SK-N-MC (cell line): ENCODE measurements around the gene CD99L2.
"Not testable (repeated sequence)": the region's sequence is repeated elsewhere in the genome, so short reads cannot be mapped to it uniquely, and the experiment has no call there.

ENCODE experiments used
- DNase-seq: peaks from one replicate; pipeline ENCODE4 v3.0.0-alpha.2; 2011; ENCODE audit warnings: low read depth, low spot score
- H3K27ac ChIP-seq: fragments of 200-600 bp; sonication (generic); 2 replicates; pipeline ENCODE4 v1.5.1; 2016; ENCODE audit warnings: mixed run types
- H3K36me3 ChIP-seq: fragments of 200-600 bp; sonication (generic); 2 replicates; pipeline ENCODE4 v1.6.1; 2017; ENCODE audit warnings: antibody characterized with exemption, low read length, mixed read lengths; ENCODE audit not compliant: insufficient read depth
- H3K4me3 ChIP-seq: fragments of 200-600 bp; sonication (generic); 2 replicates; pipeline ENCODE4 v1.5.1; 2016
- H3K9ac ChIP-seq: fragments of 200-600 bp; sonication (generic); 2 replicates; pipeline ENCODE4 v1.8.0; 2017; ENCODE audit warnings: mixed run types, mixed read lengths; ENCODE audit not compliant: insufficient read length
- H3K9me3 ChIP-seq: fragments of 200-600 bp; sonication (generic); 2 replicates; pipeline ENCODE4 v1.6.1; 2017; ENCODE audit warnings: low read depth, mild to moderate bottlenecking, antibody characterized with exemption, low read length, moderate library complexity, mixed read lengths
- EZH2 ChIP-seq: fragments of 200-600 bp; sonication (generic); IDR thresholded peaks from one replicate; pipeline ENCODE4 v1.6.1; 2017; ENCODE audit warnings: antibody characterized with exemption
- FOXP2 ChIP-seq: optimal IDR thresholded peaks from 2 replicates; pipeline ENCODE3; 2011; ENCODE audit warnings: mild to moderate bottlenecking, moderate library complexity; ENCODE audit not compliant: insufficient read depth; ENCODE audit errors: extremely low read length, control extremely low read depth
- POLR2AphosphoS5 ChIP-seq: IDR thresholded peaks from 2 replicates; pipeline ENCODE4 v1.6.1; 2012; ENCODE audit warnings: mild to moderate bottlenecking, low read depth, low read length, borderline replicate concordance

CD99L2 gene

DNA sequence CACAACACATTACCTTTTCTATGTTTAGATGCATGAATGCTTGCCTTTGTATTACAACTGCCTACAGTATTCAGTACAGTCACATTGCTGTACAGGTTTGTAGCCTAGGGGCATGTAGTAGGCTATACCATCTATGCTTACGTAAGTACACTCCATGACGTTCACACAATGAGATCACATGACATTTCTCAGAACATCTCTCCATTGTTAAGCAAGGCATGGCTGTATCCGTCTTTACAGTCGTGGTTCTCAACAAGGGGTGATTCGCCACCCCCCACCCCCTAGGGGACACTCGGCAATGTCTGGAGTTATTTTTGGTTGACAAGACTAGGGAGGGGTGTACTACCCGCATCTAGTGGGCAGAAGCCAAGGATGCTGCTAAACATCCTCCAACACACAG lies 12.1 kb downstream of the CD99L2 start:
- DNase-seq, result no peak
- H3K9me3 ChIP-seq, result no peaks in the 10 kb centered on the region
- no peak overlapping the region for H3K4me3 ChIP-seq
- no peak for TF ChIP-seq FOXP2
- TF ChIP-seq EZH2, result no peak
- no peak for TF ChIP-seq POLR2AphosphoS5
- no peaks in the 10 kb centered on the region for H3K36me3 ChIP-seq
- H3K9ac ChIP-seq, result no peak overlapping the region
- H3K27ac ChIP-seq, result no peak overlapping the region

- Histone ChIP-seq H3K9ac (no peak overlapping the region), H3K4me3 (no peak overlapping the region), H3K36me3 (no peaks in the 10 kb centered on the region; the same call in 1 of the 2 replicates), H3K9me3 (no peaks in the 10 kb centered on the region), H3K27ac (no peak overlapping the region)
- no peak for DNase-seq
- no peak for TF ChIP-seq FOXP2
- no peak for TF ChIP-seq EZH2
- TF ChIP-seq POLR2AphosphoS5, result no peak
These were observed 17.7 kb downstream of the CD99L2 start for GRCh38 chrX:150880808-150881165.

GRCh38 chrX:150879855-150880807 lies 18.3 kb downstream of the CD99L2 start:
- DNase-seq, result no peak
- no peak overlapping the region for H3K4me3 ChIP-seq
- H3K27ac ChIP-seq, result no peak overlapping the region
- no peak overlapping the region for H3K9ac ChIP-seq
- no peaks in the 10 kb centered on the region for H3K9me3 ChIP-seq
- no peak for TF ChIP-seq POLR2AphosphoS5
- no peak for TF ChIP-seq EZH2
- TF ChIP-seq FOXP2, result no peak
- no peaks in the 10 kb centered on the region; the same call in 1 of the 2 replicates for H3K36me3 ChIP-seq

- H3K9ac ChIP-seq, H3K36me3 ChIP-seq, DNase-seq, H3K4me3 ChIP-seq, H3K27ac ChIP-seq, H3K9me3 ChIP-seq: not testable (repeated sequence)
These were observed 22.8 kb downstream of the CD99L2 start for GRCh38 chrX:150875621-150876020.

- Histone ChIP-seq H3K9ac (no peak overlapping the region), H3K4me3 (no peak overlapping the region), H3K36me3 (no peaks in the 10 kb centered on the region; the same call in 1 of the 2 replicates), H3K27ac (no peak overlapping the region), H3K9me3 (no peaks in the 10 kb centered on the region)
- no peak for DNase-seq
- TF ChIP-seq FOXP2 (no peak), EZH2 (no peak), POLR2AphosphoS5 (no peak)
These were observed 24.0 kb downstream of the CD99L2 start for GRCh38 chrX:150874448-150874847.

DNA sequence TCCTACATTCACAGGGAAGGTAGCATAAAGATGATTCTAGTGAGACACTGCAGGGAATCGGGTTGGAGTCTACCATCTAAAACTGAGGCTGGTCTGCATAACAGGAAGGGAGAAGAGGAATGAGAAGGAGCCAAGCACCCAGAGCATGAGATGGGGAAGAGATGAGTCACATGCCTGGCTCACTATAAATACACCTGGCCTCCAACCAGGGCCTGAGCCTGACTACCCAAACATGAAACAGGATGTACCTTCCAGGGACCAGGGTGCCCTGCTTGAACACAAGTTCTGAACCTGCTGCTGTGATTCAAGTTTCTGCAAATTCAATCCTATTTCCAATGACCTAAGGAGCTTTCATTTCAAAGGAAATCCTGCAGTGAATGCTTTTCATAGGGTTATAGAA lies 24.9 kb downstream of the CD99L2 start:
- no peak overlapping the region for H3K4me3 ChIP-seq
- no peaks in the 10 kb centered on the region for H3K9me3 ChIP-seq
- no peak overlapping the region for H3K9ac ChIP-seq
- no peaks in the 10 kb centered on the region; the same call in 1 of the 2 replicates for H3K36me3 ChIP-seq
- H3K27ac ChIP-seq, result no peak overlapping the region
- TF ChIP-seq EZH2, result no peak
- no peak for TF ChIP-seq POLR2AphosphoS5
- TF ChIP-seq FOXP2, result no peak
- DNase-seq, result no peak

DNA sequence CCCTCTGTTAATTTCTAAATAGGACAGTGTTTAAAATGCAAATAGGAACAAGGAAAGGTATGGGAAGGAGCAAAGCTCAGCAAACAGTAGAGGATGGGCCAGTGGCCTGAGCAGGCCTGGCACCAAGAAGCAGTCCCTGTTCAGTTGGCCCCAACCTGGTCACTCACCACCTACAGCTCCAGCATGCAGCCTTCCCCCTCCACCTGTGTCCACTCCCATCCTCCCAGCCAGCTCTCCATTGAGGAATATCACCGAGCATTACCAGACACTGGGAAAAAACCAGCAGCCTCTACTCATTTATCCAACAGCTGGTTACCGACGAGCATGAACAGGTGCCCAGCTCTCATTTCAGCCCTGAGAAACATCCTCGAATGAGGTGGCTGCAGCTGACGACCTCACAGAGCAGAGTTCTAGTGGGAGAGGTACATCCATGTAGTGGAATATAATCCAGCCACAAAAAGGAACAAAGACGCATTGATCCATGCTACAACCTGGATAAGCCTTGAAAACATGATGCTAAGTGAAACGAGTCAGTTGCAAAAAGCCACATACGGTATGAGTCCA lies 25.6 kb downstream of the CD99L2 start:
- no peak overlapping the region for H3K4me3 ChIP-seq
- TF ChIP-seq FOXP2, result no peak
- no peak for TF ChIP-seq POLR2AphosphoS5
- TF ChIP-seq EZH2, result no peak
- no peak for DNase-seq
- H3K9me3 ChIP-seq, result no peaks in the 10 kb centered on the region
- H3K9ac ChIP-seq, result no peak overlapping the region
- H3K27ac ChIP-seq, result no peak overlapping the region
- H3K36me3 ChIP-seq, result no peaks in the 10 kb centered on the region; the same call in 1 of the 2 replicates

- H3K9me3 ChIP-seq, result no peaks in the 10 kb centered on the region
- no peak overlapping the region for H3K27ac ChIP-seq
- H3K36me3 ChIP-seq, result no peaks in the 10 kb centered on the region; the same call in 1 of the 2 replicates
- DNase-seq, result no peak
- no peak overlapping the region for H3K4me3 ChIP-seq
- TF ChIP-seq POLR2AphosphoS5, result no peak
- no peak overlapping the region for H3K9ac ChIP-seq
These were observed 27.1 kb downstream of the CD99L2 start for GRCh38 chrX:150871341-150871811.
